ENCODE data around the gene TLR3.

Gene TLR3

GRCh38 chr4:186105647-186106321, 36.8 kb downstream of the TLR3 start:
- DNase-seq, result no peak

GRCh38 chr4:186107947-186108346, 39.0 kb downstream of the TLR3 start:
- no peak for DNase-seq

GRCh38 chr4:186108391-186108790, 39.4 kb downstream of the TLR3 start:
- DNase-seq, result no peak

GRCh38 chr4:186109245-186109644, 40.3 kb downstream of the TLR3 start:
- DNase-seq, result no peak

- DNase-seq, result no peak
Measured at GRCh38 chr4:186116697-186117096, 47.7 kb downstream of the TLR3 start.

- no peak for DNase-seq
Measured at GRCh38 chr4:186118582-186118981, 49.6 kb downstream of the TLR3 start.

- no peak for DNase-seq
Measured at GRCh38 chr4:186121057-186121456, 52.1 kb downstream of the TLR3 start.

- DNase-seq, result no peak
Measured at GRCh38 chr4:186128842-186129241, 59.9 kb downstream of the TLR3 start.

GRCh38 chr4:186131935-186132334, 63.0 kb downstream of the TLR3 start:
- DNase-seq, result no peak

- DNase-seq, result no peak
Measured at GRCh38 chr4:186132577-186133242, 63.8 kb downstream of the TLR3 start.

GRCh38 chr4:186134257-186134656, 65.3 kb downstream of the TLR3 start:
- DNase-seq, result no peak

- no peak for DNase-seq
Measured at GRCh38 chr4:186134861-186135260, 65.9 kb downstream of the TLR3 start.

- DNase-seq, result no peak
Measured at GRCh38 chr4:186137196-186137794, 68.3 kb downstream of the TLR3 start.

All from T1000 (cell line).